GM10847 (cell line): ENCODE measurements around the gene NAALADL2.

Experiments
- POLR2A ChIP-seq: IDR thresholded peaks from 2 replicates; pipeline ENCODE4 v1.6.1; 2011; ENCODE audit not compliant: insufficient read length; ENCODE audit errors: extremely low read depth

NAALADL2 gene

GRCh38 chr3:175479175-175479574 is 620.0 kb downstream of the NAALADL2 start:
- TF ChIP-seq POLR2A, result no peak

GRCh38 chr3:175479800-175480199 is 620.7 kb downstream of the NAALADL2 start:
- TF ChIP-seq POLR2A, result no peak

GRCh38 chr3:175484666-175485065 is 625.5 kb downstream of the NAALADL2 start:
- TF ChIP-seq POLR2A, result no peak

- no peak for TF ChIP-seq POLR2A
Measured at GRCh38 chr3:175485436-175485835, 626.3 kb downstream of the NAALADL2 start.

GRCh38 chr3:175486255-175486654 is 627.1 kb downstream of the NAALADL2 start:
- no peak for TF ChIP-seq POLR2A

- TF ChIP-seq POLR2A, result no peak
Measured at GRCh38 chr3:175489406-175489805, 630.3 kb downstream of the NAALADL2 start.

GRCh38 chr3:175493301-175493700 is 634.2 kb downstream of the NAALADL2 start:
- TF ChIP-seq POLR2A, result no peak

GRCh38 chr3:175495331-175495730 is 636.2 kb downstream of the NAALADL2 start:
- TF ChIP-seq POLR2A, result no peak

- TF ChIP-seq POLR2A, result no peak
Measured at GRCh38 chr3:175502155-175502554, 643.0 kb downstream of the NAALADL2 start.

GRCh38 chr3:175511219-175511785 is 652.2 kb downstream of the NAALADL2 start:
- no peak for TF ChIP-seq POLR2A

GRCh38 chr3:175512700-175513099 is 653.6 kb downstream of the NAALADL2 start:
- no peak for TF ChIP-seq POLR2A

- TF ChIP-seq POLR2A, result no peak
Measured at GRCh38 chr3:175518459-175518858, 659.3 kb downstream of the NAALADL2 start.

- TF ChIP-seq POLR2A, result no peak
Measured at GRCh38 chr3:175521406-175521805, 662.3 kb downstream of the NAALADL2 start.

- no peak for TF ChIP-seq POLR2A
Measured at GRCh38 chr3:175526191-175526590, 667.1 kb downstream of the NAALADL2 start.

- TF ChIP-seq POLR2A, result no peak
Measured at GRCh38 chr3:175526609-175527280, 667.6 kb downstream of the NAALADL2 start.

GRCh38 chr3:175535351-175535750 is 676.2 kb downstream of the NAALADL2 start:
- no peak for TF ChIP-seq POLR2A

GRCh38 chr3:175546115-175546514 is 687.0 kb downstream of the NAALADL2 start:
- TF ChIP-seq POLR2A, result no peak

GRCh38 chr3:175552929-175553328 is 693.8 kb downstream of the NAALADL2 start:
- TF ChIP-seq POLR2A, result no peak

- no peak for TF ChIP-seq POLR2A
Measured at GRCh38 chr3:175554801-175555200, 695.7 kb downstream of the NAALADL2 start.
